Neural cell (in vitro differentiated cells): ENCODE results near the gene NOMO2.
"Not testable (repeated sequence)": the region's sequence is repeated elsewhere in the genome, so short reads cannot be mapped to it uniquely, and the experiment has no call there.

Source experiments
- CTCF ChIP-seq: fragments of 450-650 bp; IDR thresholded peaks from 2 replicates; pipeline ENCODE4 v1.5.1; 2014; ENCODE audit warnings: antibody characterized with exemption, mild to moderate bottlenecking, moderate library complexity; ENCODE audit not compliant: poor library complexity, severe bottlenecking
- EZH2 ChIP-seq: fragments of 200-600, 300-800 bp; shearing (Covaris generic), sonication (generic); IDR thresholded peaks from 2 replicates; pipeline ENCODE4 v1.6.1; 2014; ENCODE audit warnings: antibody characterized with exemption, low read length, borderline replicate concordance, mild to moderate bottlenecking; ENCODE audit not compliant: insufficient read depth, poor library complexity, severe bottlenecking

DNA sequence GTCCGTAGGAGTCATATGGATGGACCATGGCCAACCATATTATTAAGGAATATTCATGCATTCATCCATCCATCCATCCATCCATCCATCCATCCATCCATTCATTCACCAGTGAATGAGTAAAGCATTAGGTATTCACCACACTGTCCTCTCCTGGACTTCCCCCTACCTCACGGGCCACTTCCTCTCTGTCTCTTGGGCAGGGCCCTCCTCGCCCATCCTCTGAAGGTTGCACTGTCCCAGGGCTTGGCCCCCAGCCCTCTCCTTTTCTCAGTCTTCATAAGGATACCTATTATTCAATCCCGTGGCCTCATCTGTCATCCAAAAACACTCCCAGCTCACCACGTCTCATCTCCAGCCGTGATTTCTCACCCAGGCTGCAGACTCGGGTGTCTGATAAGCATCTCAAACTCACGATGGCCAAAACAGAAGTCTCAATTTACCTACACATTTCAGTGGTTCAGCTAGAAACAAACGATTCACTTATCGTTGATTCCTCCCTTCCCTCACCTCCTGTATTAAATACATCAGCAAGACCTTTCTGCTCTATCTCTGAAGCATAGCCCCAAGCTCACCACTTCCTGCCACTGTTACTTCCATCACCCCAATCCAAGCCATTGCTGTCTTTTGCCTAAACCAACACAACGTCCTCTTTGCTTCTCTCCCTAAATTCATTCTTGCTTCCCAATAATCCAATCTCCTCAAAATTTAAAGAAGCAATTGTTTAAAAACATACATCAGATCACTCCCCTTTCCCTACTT is 152.2 kb downstream of the NOMO2 start:
- TF ChIP-seq EZH2, CTCF: not testable (repeated sequence)
